Loucy (cell line): ENCODE results near the gene RIPOR3.

Experiments
- H2AFZ ChIP-seq: fragments of 200-600 bp; sonication (generic); 2 replicates; pipeline ENCODE4 v1.6.0; 2016; ENCODE audit warnings: antibody characterized with exemption, mild to moderate bottlenecking, low read length, moderate library complexity
- H3F3A ChIP-seq: fragments of 200-600 bp; 2 replicates; pipeline ENCODE4 v1.6.0; 2016; ENCODE audit warnings: antibody characterized with exemption, low read depth, mild to moderate bottlenecking
- H3K27me3 ChIP-seq: fragments of 200-600 bp; sonication (generic); 2 replicates; pipeline ENCODE4 v1.6.1; 2014; ENCODE audit warnings: low read length, mild to moderate bottlenecking; ENCODE audit not compliant: insufficient read depth, poor library complexity, severe bottlenecking
- H3K36me3 ChIP-seq: fragments of 200-600 bp; sonication (generic); 2 replicates; pipeline ENCODE4 v1.6.1; 2016; ENCODE audit warnings: low read length; ENCODE audit not compliant: insufficient read depth
- H3K4me1 ChIP-seq: fragments of 200-600 bp; sonication (generic); 2 replicates; pipeline ENCODE4 v1.5.1; 2014; ENCODE audit warnings: low read length, mild to moderate bottlenecking; ENCODE audit not compliant: insufficient read depth, poor library complexity, severe bottlenecking
- H3K4me2 ChIP-seq: fragments of 200-600 bp; sonication (generic); 2 replicates; pipeline ENCODE4 v1.6.0; 2014; ENCODE audit warnings: antibody characterized with exemption, low read length, low read depth, mild to moderate bottlenecking; ENCODE audit not compliant: poor library complexity, severe bottlenecking
- H3K4me3 ChIP-seq: fragments of 200-600 bp; sonication (generic); 2 replicates; pipeline ENCODE4 v1.5.1; 2014; ENCODE audit warnings: low read length, mild to moderate bottlenecking, mixed read lengths; ENCODE audit not compliant: poor library complexity, severe bottlenecking
- H3K79me2 ChIP-seq: fragments of 200-600 bp; sonication (generic); 2 replicates; pipeline ENCODE4 v1.6.1; 2014; ENCODE audit warnings: low read length; ENCODE audit not compliant: insufficient read depth
- H3K9ac ChIP-seq: fragments of 200-600 bp; sonication (generic); 2 replicates; pipeline ENCODE4 v1.6.0; 2014; ENCODE audit warnings: mild to moderate bottlenecking, low read depth, low read length, moderate library complexity; ENCODE audit not compliant: poor library complexity, severe bottlenecking
- H3K9me2 ChIP-seq: fragments of 200-600 bp; sonication (generic); replicated peaks from 2 replicates; pipeline ENCODE4 v1.6.1; 2016; ENCODE audit warnings: low read depth, low read length, mixed read lengths
- H3K9me3 ChIP-seq: fragments of 200-600 bp; sonication (generic); 2 replicates; pipeline ENCODE4 v1.6.1; 2014; ENCODE audit warnings: mild to moderate bottlenecking, antibody characterized with exemption, low read length, low read depth; ENCODE audit not compliant: insufficient read depth
- H4K20me1 ChIP-seq: fragments of 200-600 bp; sonication (generic); 2 replicates; pipeline ENCODE4 v1.6.0; 2014; ENCODE audit warnings: antibody characterized with exemption, low read length, mild to moderate bottlenecking; ENCODE audit not compliant: insufficient read depth, poor library complexity, severe bottlenecking
- EZH2phosphoT487 ChIP-seq: fragments of 200-600 bp; IDR thresholded peaks from 2 replicates; pipeline ENCODE4 v1.6.1; 2018; ENCODE audit warnings: antibody characterized with exemption, mild to moderate bottlenecking, moderate library complexity, borderline replicate concordance
- TF ChIP-seq, protein P1 (sequence below): fragments of 200-600 bp; sonication (generic); conservative IDR thresholded peaks from 2 replicates; pipeline ENCODE4 v1.5.1; 2014; ENCODE audit warnings: mild to moderate bottlenecking, antibody characterized with exemption, low read length

The RIPOR3 gene

GRCh38 chr20:50632236-50632635 lies 59.1 kb downstream of the RIPOR3 start:
- Histone ChIP-seq H2AFZ (no peak overlapping the region), H3K9me2 (no peaks in the 10 kb centered on the region), H4K20me1 (no peaks in the 10 kb centered on the region), H3K36me3 (no peaks in the 10 kb centered on the region), H3K4me3 (no peak overlapping the region), H3K79me2 (no peaks in the 10 kb centered on the region), H3F3A (no peaks in the 10 kb centered on the region), H3K9ac (no peak overlapping the region), H3K4me2 (no peak overlapping the region), H3K27me3 (no peaks in the 10 kb centered on the region), H3K9me3 (no peaks in the 10 kb centered on the region), H3K4me1 (peaks cover 6% of the 10 kb centered on the region)
- TF ChIP-seq EZH2phosphoT487: no peak
- TF ChIP-seq, protein P1, sequence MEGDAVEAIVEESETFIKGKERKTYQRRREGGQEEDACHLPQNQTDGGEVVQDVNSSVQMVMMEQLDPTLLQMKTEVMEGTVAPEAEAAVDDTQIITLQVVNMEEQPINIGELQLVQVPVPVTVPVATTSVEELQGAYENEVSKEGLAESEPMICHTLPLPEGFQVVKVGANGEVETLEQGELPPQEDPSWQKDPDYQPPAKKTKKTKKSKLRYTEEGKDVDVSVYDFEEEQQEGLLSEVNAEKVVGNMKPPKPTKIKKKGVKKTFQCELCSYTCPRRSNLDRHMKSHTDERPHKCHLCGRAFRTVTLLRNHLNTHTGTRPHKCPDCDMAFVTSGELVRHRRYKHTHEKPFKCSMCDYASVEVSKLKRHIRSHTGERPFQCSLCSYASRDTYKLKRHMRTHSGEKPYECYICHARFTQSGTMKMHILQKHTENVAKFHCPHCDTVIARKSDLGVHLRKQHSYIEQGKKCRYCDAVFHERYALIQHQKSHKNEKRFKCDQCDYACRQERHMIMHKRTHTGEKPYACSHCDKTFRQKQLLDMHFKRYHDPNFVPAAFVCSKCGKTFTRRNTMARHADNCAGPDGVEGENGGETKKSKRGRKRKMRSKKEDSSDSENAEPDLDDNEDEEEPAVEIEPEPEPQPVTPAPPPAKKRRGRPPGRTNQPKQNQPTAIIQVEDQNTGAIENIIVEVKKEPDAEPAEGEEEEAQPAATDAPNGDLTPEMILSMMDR: no peak

DNA sequence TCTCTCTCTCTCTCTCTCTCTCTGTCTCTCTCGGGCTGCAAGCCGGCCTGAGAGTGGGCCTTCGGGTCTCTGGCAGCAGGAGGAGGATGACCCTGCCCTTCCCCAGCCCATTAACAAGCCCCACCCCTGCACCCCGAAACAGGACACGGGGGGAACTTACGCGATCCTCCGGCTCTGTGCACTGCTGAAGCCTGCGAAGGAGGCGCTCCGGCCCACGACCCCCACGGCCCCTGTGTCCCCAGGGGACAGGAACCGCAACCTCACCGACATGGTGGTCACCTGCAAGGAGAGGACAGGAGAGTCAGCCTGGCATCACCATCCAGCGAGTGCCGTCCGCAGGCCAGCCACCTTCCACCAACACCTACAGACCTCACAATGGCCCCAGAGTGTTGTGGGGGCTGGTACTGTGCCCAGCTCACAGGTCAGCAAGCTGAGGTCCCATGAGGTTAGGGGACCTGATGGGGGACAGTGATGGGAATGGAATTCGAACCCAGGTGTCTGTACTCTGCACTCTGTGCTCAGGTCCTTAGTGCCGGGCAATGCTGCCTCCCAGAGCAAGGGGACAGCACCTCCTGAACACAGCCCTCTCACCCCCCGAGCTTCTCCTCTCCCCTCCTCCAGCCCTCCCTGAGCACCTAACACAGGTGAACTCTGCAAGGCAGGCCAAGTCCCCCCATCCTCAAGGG lies 60.6 kb downstream of the RIPOR3 start:
- Histone ChIP-seq H4K20me1 (no peaks in the 10 kb centered on the region), H3K9ac (no peak overlapping the region), H3K4me1 (no peaks in the 10 kb centered on the region), H3K9me2 (no peaks in the 10 kb centered on the region), H2AFZ (no peak overlapping the region), H3K79me2 (no peaks in the 10 kb centered on the region), H3K9me3 (no peaks in the 10 kb centered on the region), H3K27me3 (no peaks in the 10 kb centered on the region), H3K4me2 (no peak overlapping the region), H3K4me3 (no peak overlapping the region), H3K36me3 (no peaks in the 10 kb centered on the region), H3F3A (no peaks in the 10 kb centered on the region)
- TF ChIP-seq, protein P1: no peak

- Histone ChIP-seq H3K27me3 (no peaks in the 10 kb centered on the region), H3K9ac (no peak overlapping the region), H3K36me3 (no peaks in the 10 kb centered on the region), H2AFZ (no peak overlapping the region), H3K4me2 (no peak overlapping the region), H3F3A (no peaks in the 10 kb centered on the region), H3K9me2 (no peaks in the 10 kb centered on the region), H3K4me1 (no peaks in the 10 kb centered on the region), H3K4me3 (no peak overlapping the region), H4K20me1 (no peaks in the 10 kb centered on the region), H3K9me3 (no peaks in the 10 kb centered on the region), H3K79me2 (no peaks in the 10 kb centered on the region)
- TF ChIP-seq EZH2phosphoT487: no peak
- TF ChIP-seq, protein P1: no peak
Measured at GRCh38 chr20:50629670-50630045, 61.7 kb downstream of the RIPOR3 start.
